GM23338 (cell line): ENCODE data around the gene PLA2G4F. TPM values are rescaled to one million over a fixed set of nuclear protein-coding genes. Genes with fewer than 3 reads are reported as not detected.

Experiments
- ATAC-seq: fragments of 200-7000 bp; cut with Tn5 transposase; 3 replicates; pipeline ENCODE4 v1.9.1; 2020
- DNase-seq: peaks from one replicate; pipeline ENCODE4 v3.0.0-alpha.2; 2015; ENCODE audit warnings: low spot score
- H2AFZ ChIP-seq: fragments of 200-600 bp; sonication (generic); 2 replicates; pipeline ENCODE4 v1.8.0; 2016; ENCODE audit warnings: antibody characterized with exemption, mild to moderate bottlenecking, moderate library complexity
- H3F3A ChIP-seq: fragments of 200-600 bp; sonication (generic); replicated peaks from 2 replicates; pipeline ENCODE4 v1.8.0; 2017; ENCODE audit warnings: antibody characterized with exemption, mixed run types, low read depth
- H3K27ac ChIP-seq: fragments of 200-600 bp; sonication (generic); 2 replicates; pipeline ENCODE4 v1.6.1; 2016; ENCODE audit warnings: low read depth
- H3K27me3 ChIP-seq: fragments of 200-600 bp; sonication (generic); 2 replicates; pipeline ENCODE4 v1.8.0; 2016; ENCODE audit warnings: mild to moderate bottlenecking, mixed run types, moderate library complexity; ENCODE audit not compliant: insufficient read depth
- H3K36me3 ChIP-seq: fragments of 200-600 bp; sonication (generic); 2 replicates; pipeline ENCODE4 v1.8.0; 2016; ENCODE audit warnings: mild to moderate bottlenecking; ENCODE audit not compliant: insufficient read depth
- H3K4me1 ChIP-seq: fragments of 200-600 bp; sonication (generic); 2 replicates; pipeline ENCODE4 v1.8.0; 2016; ENCODE audit warnings: mild to moderate bottlenecking, moderate library complexity; ENCODE audit not compliant: insufficient read depth
- H3K4me2 ChIP-seq: fragments of 200-600 bp; sonication (generic); 2 replicates; pipeline ENCODE4 v1.7.1; 2017; ENCODE audit warnings: mixed run types
- H3K4me3 ChIP-seq: fragments of 200-600 bp; sonication (generic); 2 replicates; pipeline ENCODE4 v1.6.1; 2016; ENCODE audit warnings: mixed run types
- H3K79me2 ChIP-seq: fragments of 200-600 bp; sonication (generic); replicated peaks from 2 replicates; pipeline ENCODE4 v1.8.0; 2017; ENCODE audit warnings: mild to moderate bottlenecking; ENCODE audit not compliant: insufficient read depth
- H3K9me2 ChIP-seq: fragments of 200-600 bp; sonication (generic); 2 replicates; pipeline ENCODE4 v1.8.0; 2017; ENCODE audit not compliant: insufficient read depth
- H4K20me1 ChIP-seq: fragments of 200-600 bp; sonication (generic); replicated peaks from 2 replicates; pipeline ENCODE4 v1.8.0; 2017; ENCODE audit warnings: mild to moderate bottlenecking; ENCODE audit not compliant: insufficient read depth
- H3K27ac Mint-ChIP-seq: 2 replicates; pipeline ENCODE4 v1.8.0; 2020; ENCODE audit warnings: inconsistent platforms, mild to moderate bottlenecking, moderate library complexity, mixed read lengths
- H3K27me3 Mint-ChIP-seq: 3 replicates; pipeline ENCODE4 v1.8.0; 2022; ENCODE audit warnings: low read depth, mild to moderate bottlenecking, moderate library complexity, mixed read lengths, inconsistent platforms; ENCODE audit not compliant: insufficient read depth, poor library complexity
- H3K36me3 Mint-ChIP-seq: 3 replicates; pipeline ENCODE4 v1.8.0; 2021; ENCODE audit warnings: low read depth, mild to moderate bottlenecking, inconsistent platforms, moderate library complexity, mixed read lengths
- H3K4me1 Mint-ChIP-seq: 3 replicates; pipeline ENCODE4 v1.8.0; 2020; ENCODE audit warnings: mild to moderate bottlenecking, inconsistent platforms, mixed read lengths
- H3K4me3 Mint-ChIP-seq: 3 replicates; pipeline ENCODE4 v1.8.0; 2021; ENCODE audit warnings: moderate library complexity, mild to moderate bottlenecking, inconsistent platforms, mixed read lengths
- H3K9me3 Mint-ChIP-seq: 3 replicates; pipeline ENCODE4 v1.8.0; 2020; ENCODE audit warnings: moderate library complexity, mild to moderate bottlenecking, inconsistent platforms, mixed read lengths
- CREB1 ChIP-seq: fragments of 250-450 bp; sonication (Bioruptor Pico); IDR thresholded peaks from 2 replicates; pipeline ENCODE4 v1.5.0; 2020; ENCODE audit warnings: low read depth, mild to moderate bottlenecking, moderate library complexity
- CTCF ChIP-seq, 2 experiments: fragments of 200-600 bp in 1 of 2; sonication (generic) in 1 of 2; conservative IDR thresholded peaks; 2 replicates each; pipeline versions ENCODE4 v1.5.1 to v1.6.1; 2016 to 2017; ENCODE audit warnings: antibody characterized with exemption in 2 of 2, low read depth in 2 of 2, mild to moderate bottlenecking in 2 of 2, moderate library complexity in 1 of 2
- EZH2 ChIP-seq: fragments of 200-600 bp; sonication (generic); IDR thresholded peaks from one replicate; pipeline ENCODE4 v1.8.0; 2017; ENCODE audit warnings: antibody characterized with exemption, mild to moderate bottlenecking, low read depth; ENCODE audit not compliant: unreplicated experiment
- EZH2phosphoT487 ChIP-seq: fragments of 200-600 bp; sonication (generic); IDR thresholded peaks from one replicate; pipeline ENCODE4 v1.8.1; 2018; ENCODE audit warnings: antibody characterized with exemption; ENCODE audit not compliant: unreplicated experiment
- JUNB ChIP-seq: IDR thresholded peaks from one replicate; pipeline ENCODE4 v1.6.1; 2016; ENCODE audit warnings: antibody characterized with exemption; ENCODE audit not compliant: unreplicated experiment
- NANOG ChIP-seq: IDR thresholded peaks from 2 replicates; pipeline ENCODE4 v1.6.1; 2016; ENCODE audit warnings: antibody characterized with exemption, borderline replicate concordance
- POLR2AphosphoS5 ChIP-seq: IDR thresholded peaks from 2 replicates; pipeline ENCODE4 v1.6.1; 2016; ENCODE audit warnings: antibody characterized with exemption, low read depth
- STAT1 ChIP-seq: IDR thresholded peaks from one replicate; pipeline ENCODE4 v1.6.1; 2016; ENCODE audit warnings: antibody characterized with exemption; ENCODE audit not compliant: unreplicated experiment
- ZNF114 ChIP-seq: fragments of 250-450 bp; sonication (Bioruptor Pico); IDR thresholded peaks from 2 replicates; pipeline ENCODE4 v1.5.0; 2020; ENCODE audit warnings: mild to moderate bottlenecking, moderate library complexity
- ZNF331 ChIP-seq: fragments of 250-450 bp; sonication (Bioruptor Pico); IDR thresholded peaks from 2 replicates; pipeline ENCODE4 v1.5.0; 2020; ENCODE audit warnings: low read depth, mild to moderate bottlenecking, moderate library complexity
- ZNF462 ChIP-seq: fragments of 250-450 bp; sonication (Bioruptor Pico); IDR thresholded peaks from 2 replicates; pipeline ENCODE4 v1.5.0; 2020; ENCODE audit warnings: mild to moderate bottlenecking, moderate library complexity
- polyA plus RNA-seq: library from polyadenylated mRNA; unstranded; fragments of >200 nt; fragmentation: Nextera tagmentation; extraction: Ambion mirVana; gene quantifications from 2 replicates; pipeline ENCODE4 v1.2.1, GENCODE V29; 2016
- total RNA-seq: library from RNA; depleted of rRNA; stranded (reverse); fragments of >200 nt; shearing (Covaris generic); gene quantifications from 2 replicates; pipeline ENCODE4 v1.2.3, GENCODE V29; 2014
- TF ChIP-seq, protein P1 (sequence below): IDR thresholded peaks from 2 replicates; pipeline ENCODE4 v1.6.1; 2016; ENCODE audit warnings: antibody characterized with exemption
- TF ChIP-seq, protein P2 (sequence below): IDR thresholded peaks from one replicate; pipeline ENCODE4 v1.6.1; 2018; ENCODE audit warnings: antibody characterized with exemption; ENCODE audit not compliant: unreplicated experiment

The PLA2G4F gene
- total and polyA plus RNA-seq, 2 experiments from 2014 or later: not detected

- ATAC-seq (no peak), DNase-seq (no peak)
- peaks cover 4% of the 10 kb centered on the region for H3K27me3 Mint-ChIP-seq
Observed at GRCh38 chr15:42139596-42139995, 16.8 kb downstream of the PLA2G4F start.

More at GRCh38 chr15:42139596-42139995, 16.8 kb downstream of the PLA2G4F start:
- H2AFZ ChIP-seq: no peak overlapping the region
- Mint-ChIP-seq H3K27ac (no peak overlapping the region), H3K9me3 (peaks cover 15% of the 10 kb centered on the region; the same call in 2 of the 3 replicates), H3K4me1 (no peaks in the 10 kb centered on the region; the same call in 1 of the 3 replicates), H3K4me3 (no peak overlapping the region), H3K36me3 (no peaks in the 10 kb centered on the region)
- no peak overlapping the region for H3K27ac ChIP-seq
- H3K36me3 ChIP-seq: no peaks in the 10 kb centered on the region
- H3F3A ChIP-seq: no peaks in the 10 kb centered on the region
- no peaks in the 10 kb centered on the region for H4K20me1 ChIP-seq
- H3K27me3 ChIP-seq: no peaks in the 10 kb centered on the region
- no peaks in the 10 kb centered on the region for H3K4me1 ChIP-seq
- H3K4me3 ChIP-seq: no peak overlapping the region
- no peak overlapping the region for H3K4me2 ChIP-seq
- no peaks in the 10 kb centered on the region for H3K79me2 ChIP-seq
- H3K9me2 ChIP-seq: no peaks in the 10 kb centered on the region
- TF ChIP-seq ZNF462 (CRISPR knock-in tag) (no peak), ZNF331 (CRISPR knock-in tag) (no peak), ZNF114 (CRISPR knock-in tag) (no peak), CREB1 (CRISPR knock-in tag) (no peak), JUNB (no peak), NANOG (no peak), EZH2 (no peak), CTCF (conservative IDR thresholded peaks at IDR 0.05; ENCODE audit: low read depth in 2 of 2) (no peak), STAT1 (no peak), EZH2phosphoT487 (no peak), POLR2AphosphoS5 (no peak)
- TF ChIP-seq, protein P1, sequence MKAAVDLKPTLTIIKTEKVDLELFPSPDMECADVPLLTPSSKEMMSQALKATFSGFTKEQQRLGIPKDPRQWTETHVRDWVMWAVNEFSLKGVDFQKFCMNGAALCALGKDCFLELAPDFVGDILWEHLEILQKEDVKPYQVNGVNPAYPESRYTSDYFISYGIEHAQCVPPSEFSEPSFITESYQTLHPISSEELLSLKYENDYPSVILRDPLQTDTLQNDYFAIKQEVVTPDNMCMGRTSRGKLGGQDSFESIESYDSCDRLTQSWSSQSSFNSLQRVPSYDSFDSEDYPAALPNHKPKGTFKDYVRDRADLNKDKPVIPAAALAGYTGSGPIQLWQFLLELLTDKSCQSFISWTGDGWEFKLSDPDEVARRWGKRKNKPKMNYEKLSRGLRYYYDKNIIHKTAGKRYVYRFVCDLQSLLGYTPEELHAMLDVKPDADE: no peak
- TF ChIP-seq, protein P2, sequence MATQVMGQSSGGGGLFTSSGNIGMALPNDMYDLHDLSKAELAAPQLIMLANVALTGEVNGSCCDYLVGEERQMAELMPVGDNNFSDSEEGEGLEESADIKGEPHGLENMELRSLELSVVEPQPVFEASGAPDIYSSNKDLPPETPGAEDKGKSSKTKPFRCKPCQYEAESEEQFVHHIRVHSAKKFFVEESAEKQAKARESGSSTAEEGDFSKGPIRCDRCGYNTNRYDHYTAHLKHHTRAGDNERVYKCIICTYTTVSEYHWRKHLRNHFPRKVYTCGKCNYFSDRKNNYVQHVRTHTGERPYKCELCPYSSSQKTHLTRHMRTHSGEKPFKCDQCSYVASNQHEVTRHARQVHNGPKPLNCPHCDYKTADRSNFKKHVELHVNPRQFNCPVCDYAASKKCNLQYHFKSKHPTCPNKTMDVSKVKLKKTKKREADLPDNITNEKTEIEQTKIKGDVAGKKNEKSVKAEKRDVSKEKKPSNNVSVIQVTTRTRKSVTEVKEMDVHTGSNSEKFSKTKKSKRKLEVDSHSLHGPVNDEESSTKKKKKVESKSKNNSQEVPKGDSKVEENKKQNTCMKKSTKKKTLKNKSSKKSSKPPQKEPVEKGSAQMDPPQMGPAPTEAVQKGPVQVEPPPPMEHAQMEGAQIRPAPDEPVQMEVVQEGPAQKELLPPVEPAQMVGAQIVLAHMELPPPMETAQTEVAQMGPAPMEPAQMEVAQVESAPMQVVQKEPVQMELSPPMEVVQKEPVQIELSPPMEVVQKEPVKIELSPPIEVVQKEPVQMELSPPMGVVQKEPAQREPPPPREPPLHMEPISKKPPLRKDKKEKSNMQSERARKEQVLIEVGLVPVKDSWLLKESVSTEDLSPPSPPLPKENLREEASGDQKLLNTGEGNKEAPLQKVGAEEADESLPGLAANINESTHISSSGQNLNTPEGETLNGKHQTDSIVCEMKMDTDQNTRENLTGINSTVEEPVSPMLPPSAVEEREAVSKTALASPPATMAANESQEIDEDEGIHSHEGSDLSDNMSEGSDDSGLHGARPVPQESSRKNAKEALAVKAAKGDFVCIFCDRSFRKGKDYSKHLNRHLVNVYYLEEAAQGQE: no peak
